Natural killer cell treated with Interleukin-12 subunit alpha and Interleukin-12 subunit beta and Interleukin-15 and Interleukin-18, amount 100 ng/mL, for 72 hours (primary cell): ENCODE data around the gene LRMDA. TPM values are rescaled to one million over a fixed set of nuclear protein-coding genes. Genes with fewer than 3 reads are reported as not detected.

Experiments
- ATAC-seq, 2 donors: fragments of 150-1000 bp; cut with Tn5 transposase in 1 of 2; sonication (Bioruptor Pico), chemical (Tn5 transposase) in 1 of 2; 2 replicates each; pipeline ENCODE4 v1.10.0; 2021
- DNase-seq: peaks from one replicate; pipeline ENCODE4 v3.0.0; 2022; ENCODE audit warnings: low spot score
- H3K27ac Mint-ChIP-seq, 2 donors: 1 replicate in 1 of 2; 2 replicates in 1 of 2; pipeline ENCODE4 v1.8.0; 2022; ENCODE audit warnings: mixed read lengths in 2 of 2, mild to moderate bottlenecking in 1 of 2, moderate library complexity in 1 of 2
- H3K27me3 Mint-ChIP-seq, 2 donors: 1 replicate in 1 of 2; 2 replicates in 1 of 2; pipeline ENCODE4 v1.8.0; 2022; ENCODE audit warnings: mixed read lengths in 2 of 2
- H3K36me3 Mint-ChIP-seq: one replicate; pipeline ENCODE4 v1.8.0; 2022; ENCODE audit warnings: mixed read lengths
- H3K4me1 Mint-ChIP-seq, 2 donors: 1 replicate in 1 of 2; 2 replicates in 1 of 2; pipeline ENCODE4 v1.8.0; 2022; ENCODE audit warnings: low read depth in 2 of 2, mixed read lengths in 2 of 2, mild to moderate bottlenecking in 1 of 2
- H3K4me3 Mint-ChIP-seq: one replicate; pipeline ENCODE4 v1.8.0; 2022; ENCODE audit warnings: mixed read lengths
- H3K9me3 Mint-ChIP-seq: 2 replicates; pipeline ENCODE4 v1.8.0; 2022; ENCODE audit warnings: mixed read lengths
- total RNA-seq, 2 donors: library from RNA; stranded (reverse); gene quantifications; one replicate each; pipeline ENCODE4 v1.2.3, GENCODE V29; 2022

The LRMDA gene
- total RNA-seq, 2 donors from 2014 or later = 0.92 to 1.8 TPM

- Mint-ChIP-seq H3K9me3 (no peaks in the 10 kb centered on the region), H3K4me1 (peaks cover 0 to 7% of the 10 kb centered on the region in 2 donors), H3K4me3 (no peak overlapping the region), H3K36me3 (no peaks in the 10 kb centered on the region), H3K27ac (no peak overlapping the region), H3K27me3 (peaks cover 0 to 8% of the 10 kb centered on the region in 2 donors)
- DNase-seq (no peak), ATAC-seq (no peak)
These were observed 41.3 kb downstream of the LRMDA start for GRCh38 chr10:75472685-75473084.

GRCh38 chr10:75474106-75474505 is 42.7 kb downstream of the LRMDA start:
- Mint-ChIP-seq H3K4me3 (no peak overlapping the region), H3K36me3 (no peaks in the 10 kb centered on the region), H3K27ac (no peak overlapping the region), H3K4me1 (peaks cover 0 to 3% of the 10 kb centered on the region in 2 donors), H3K27me3 (peaks cover 0 to 8% of the 10 kb centered on the region in 2 donors), H3K9me3 (no peaks in the 10 kb centered on the region)
- ATAC-seq (no peak), DNase-seq (no peak)

- no peaks in the 10 kb centered on the region for H3K36me3 Mint-ChIP-seq
- H3K27me3 Mint-ChIP-seq = peaks cover 0 to 8% of the 10 kb centered on the region in 2 donors
- no peak overlapping the region for H3K27ac Mint-ChIP-seq
- no peak overlapping the region for H3K4me3 Mint-ChIP-seq
- H3K4me1 Mint-ChIP-seq = no peaks in the 10 kb centered on the region
- no peaks in the 10 kb centered on the region for H3K9me3 Mint-ChIP-seq
- DNase-seq (no peak), ATAC-seq (no peak)
These were observed 44.2 kb downstream of the LRMDA start for GRCh38 chr10:75475460-75476182.

- ATAC-seq = no peak
- no peak for DNase-seq
- Mint-ChIP-seq H3K4me1 (no peaks in the 10 kb centered on the region), H3K9me3 (no peaks in the 10 kb centered on the region), H3K4me3 (no peak overlapping the region), H3K36me3 (no peaks in the 10 kb centered on the region), H3K27me3 (peaks cover 0 to 8% of the 10 kb centered on the region in 2 donors), H3K27ac (no peak overlapping the region)
These were observed 45.1 kb downstream of the LRMDA start for GRCh38 chr10:75476569-75476968.

GRCh38 chr10:75476985-75477384 is 45.6 kb downstream of the LRMDA start:
- H3K27ac Mint-ChIP-seq = no peak overlapping the region
- H3K4me3 Mint-ChIP-seq = no peak overlapping the region
- H3K4me1 Mint-ChIP-seq = no peaks in the 10 kb centered on the region
- DNase-seq (no peak), ATAC-seq (no peak)
- H3K9me3 Mint-ChIP-seq = no peaks in the 10 kb centered on the region
- peaks cover 0 to 4% of the 10 kb centered on the region in 2 donors for H3K27me3 Mint-ChIP-seq
- no peaks in the 10 kb centered on the region for H3K36me3 Mint-ChIP-seq

GRCh38 chr10:75477680-75478079 is 46.3 kb downstream of the LRMDA start:
- Mint-ChIP-seq H3K4me3 (no peak overlapping the region), H3K4me1 (no peaks in the 10 kb centered on the region), H3K27me3 (no peaks in the 10 kb centered on the region), H3K9me3 (no peaks in the 10 kb centered on the region), H3K36me3 (no peaks in the 10 kb centered on the region), H3K27ac (no peak overlapping the region)
- no peak for DNase-seq
- no peak for ATAC-seq

- ATAC-seq = no peak
- Mint-ChIP-seq H3K4me3 (no peak overlapping the region), H3K4me1 (no peaks in the 10 kb centered on the region)
These were observed 49.0 kb downstream of the LRMDA start for GRCh38 chr10:75480374-75480773.

GRCh38 chr10:75483188-75483587 is 51.8 kb downstream of the LRMDA start:
- Mint-ChIP-seq H3K4me3 (no peak overlapping the region), H3K36me3 (no peaks in the 10 kb centered on the region), H3K27me3 (peaks cover 12 to 13% of the 10 kb centered on the region in 2 donors), H3K9me3 (no peaks in the 10 kb centered on the region), H3K4me1 (no peaks in the 10 kb centered on the region), H3K27ac (no peak overlapping the region)
- ATAC-seq = no peak
- no peak for DNase-seq

More at GRCh38 chr10:75480374-75480773, 49.0 kb downstream of the LRMDA start:
- no peak for DNase-seq
- Mint-ChIP-seq H3K9me3 (no peaks in the 10 kb centered on the region), H3K27me3 (no peaks in the 10 kb centered on the region), H3K36me3 (no peaks in the 10 kb centered on the region), H3K27ac (no peak overlapping the region)

- Mint-ChIP-seq H3K27me3 (peaks cover 12 to 13% of the 10 kb centered on the region in 2 donors), H3K27ac (no peak overlapping the region), H3K4me1 (no peaks in the 10 kb centered on the region), H3K36me3 (no peaks in the 10 kb centered on the region), H3K4me3 (no peak overlapping the region), H3K9me3 (no peaks in the 10 kb centered on the region)
- no peak for DNase-seq
- no peak for ATAC-seq
These were observed 53.3 kb downstream of the LRMDA start for GRCh38 chr10:75484717-75485116.

GRCh38 chr10:75486591-75486990 is 55.2 kb downstream of the LRMDA start:
- no peak for ATAC-seq
- Mint-ChIP-seq H3K4me3 (no peak overlapping the region), H3K4me1 (no peaks in the 10 kb centered on the region)

GRCh38 chr10:75487087-75487754 is 55.8 kb downstream of the LRMDA start:
- H3K9me3 Mint-ChIP-seq = no peaks in the 10 kb centered on the region
- no peaks in the 10 kb centered on the region for H3K36me3 Mint-ChIP-seq
- peaks cover 12 to 13% of the 10 kb centered on the region in 2 donors for H3K27me3 Mint-ChIP-seq
- ATAC-seq (peak in 1 of 2 donors; percentile 60), DNase-seq (no peak)
- H3K27ac Mint-ChIP-seq = no peak overlapping the region
- H3K4me3 Mint-ChIP-seq = no peak overlapping the region
- no peaks in the 10 kb centered on the region for H3K4me1 Mint-ChIP-seq

More at GRCh38 chr10:75486591-75486990, 55.2 kb downstream of the LRMDA start:
- H3K9me3 Mint-ChIP-seq = no peaks in the 10 kb centered on the region
- no peak for DNase-seq
- H3K36me3 Mint-ChIP-seq = no peaks in the 10 kb centered on the region
- H3K27ac Mint-ChIP-seq = no peak overlapping the region
- peaks cover 12 to 13% of the 10 kb centered on the region in 2 donors for H3K27me3 Mint-ChIP-seq

- no peak for DNase-seq
- H3K9me3 Mint-ChIP-seq = no peaks in the 10 kb centered on the region
These were observed 56.3 kb downstream of the LRMDA start for GRCh38 chr10:75487755-75488125.

GRCh38 chr10:75492173-75492925 is 60.9 kb downstream of the LRMDA start:
- Mint-ChIP-seq H3K27ac (no peak overlapping the region), H3K27me3 (peaks cover 3% of the 10 kb centered on the region in 2 donors), H3K36me3 (no peaks in the 10 kb centered on the region), H3K4me3 (no peak overlapping the region), H3K9me3 (no peaks in the 10 kb centered on the region), H3K4me1 (no peaks in the 10 kb centered on the region)
- ATAC-seq (no peak), DNase-seq (no peak)

More at GRCh38 chr10:75487755-75488125, 56.3 kb downstream of the LRMDA start:
- Mint-ChIP-seq H3K27ac (no peak overlapping the region), H3K4me3 (no peak overlapping the region), H3K27me3 (peaks cover 12 to 13% of the 10 kb centered on the region in 2 donors), H3K36me3 (no peaks in the 10 kb centered on the region), H3K4me1 (no peaks in the 10 kb centered on the region)
- peak in 1 of 2 donors; percentile 48 for ATAC-seq

- H3K4me3 Mint-ChIP-seq = no peak overlapping the region
- DNase-seq (no peak), ATAC-seq (no peak)
- no peaks in the 10 kb centered on the region for H3K9me3 Mint-ChIP-seq
- H3K27ac Mint-ChIP-seq = no peak overlapping the region
- no peaks in the 10 kb centered on the region for H3K4me1 Mint-ChIP-seq
- H3K27me3 Mint-ChIP-seq = peaks cover 2 to 10% of the 10 kb centered on the region in 2 donors
- H3K36me3 Mint-ChIP-seq = no peaks in the 10 kb centered on the region
These were observed 62.0 kb downstream of the LRMDA start for GRCh38 chr10:75493464-75493863.
